Activated naive CD4-positive, alpha-beta T cell treated with anti-CD3 and anti-CD28 coated beads, Interleukin-2, amount 50 U/mL, for 16 hours (primary cell): ENCODE results near the gene SLC35F6.
"Not testable (repeated sequence)": the region's sequence is repeated elsewhere in the genome, so short reads cannot be mapped to it uniquely, and the experiment has no call there.

Source experiments
- DNase-seq: peaks from one replicate; pipeline ENCODE4 v3.0.0-alpha.2; 2020

Gene SLC35F6

GRCh38 chr2:26757873-26758789 lies 6.0 kb upstream of the SLC35F6 start:
- no peak for DNase-seq

GRCh38 chr2:26758790-26759321 lies 5.2 kb upstream of the SLC35F6 start:
- no peak for DNase-seq

GRCh38 chr2:26759845-26760244 lies 4.2 kb upstream of the SLC35F6 start:
- no peak for DNase-seq

DNA sequence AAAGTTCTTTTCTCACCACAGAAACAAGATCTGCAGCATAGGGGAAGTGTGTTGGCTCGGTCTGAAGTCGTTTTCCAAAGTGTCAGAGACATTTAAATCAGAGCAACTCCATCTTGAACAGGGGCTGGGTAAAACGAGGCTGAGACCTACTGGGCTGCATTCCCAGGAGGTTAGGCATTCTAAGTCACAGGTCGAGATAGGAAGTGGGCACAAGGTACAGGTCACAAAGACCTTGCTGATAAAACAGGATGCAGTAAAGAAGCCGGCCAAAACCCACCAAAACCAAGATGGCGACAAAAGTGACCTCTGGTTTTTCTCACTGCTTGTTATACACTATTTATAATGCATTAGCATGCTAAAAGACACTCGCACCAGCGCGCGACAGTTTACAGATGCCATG lies 3.1 kb upstream of the SLC35F6 start:
- not testable (repeated sequence) for DNase-seq

DNA sequence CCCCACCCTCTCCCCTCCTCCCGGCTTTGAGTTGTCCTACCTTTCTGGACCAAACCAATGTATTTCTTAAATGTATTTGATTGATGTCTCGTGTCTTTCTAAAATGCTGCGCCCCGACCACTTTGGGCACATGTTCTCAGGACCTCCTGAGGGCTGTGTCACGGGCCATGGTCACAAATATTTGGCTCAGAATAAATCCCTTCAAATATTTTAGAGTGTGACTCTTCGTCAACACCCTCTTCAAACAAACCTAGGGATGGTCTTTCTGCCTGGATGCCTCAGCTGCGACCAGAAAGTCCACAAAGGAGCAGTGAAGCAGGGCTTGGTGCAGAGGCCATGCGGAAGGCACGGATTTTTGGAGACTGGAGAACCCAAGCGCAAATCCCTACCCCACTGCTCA lies 1.1 kb upstream of the SLC35F6 start:
- no peak for DNase-seq

GRCh38 chr2:26764906-26765305 lies 822 bp downstream of the SLC35F6 start:
- DNase-seq = no peak

GRCh38 chr2:26765475-26766200 lies 1.6 kb downstream of the SLC35F6 start:
- no peak for DNase-seq

- DNase-seq = no peak
These were observed 3.0 kb downstream of the SLC35F6 start for GRCh38 chr2:26767129-26767528.

DNA sequence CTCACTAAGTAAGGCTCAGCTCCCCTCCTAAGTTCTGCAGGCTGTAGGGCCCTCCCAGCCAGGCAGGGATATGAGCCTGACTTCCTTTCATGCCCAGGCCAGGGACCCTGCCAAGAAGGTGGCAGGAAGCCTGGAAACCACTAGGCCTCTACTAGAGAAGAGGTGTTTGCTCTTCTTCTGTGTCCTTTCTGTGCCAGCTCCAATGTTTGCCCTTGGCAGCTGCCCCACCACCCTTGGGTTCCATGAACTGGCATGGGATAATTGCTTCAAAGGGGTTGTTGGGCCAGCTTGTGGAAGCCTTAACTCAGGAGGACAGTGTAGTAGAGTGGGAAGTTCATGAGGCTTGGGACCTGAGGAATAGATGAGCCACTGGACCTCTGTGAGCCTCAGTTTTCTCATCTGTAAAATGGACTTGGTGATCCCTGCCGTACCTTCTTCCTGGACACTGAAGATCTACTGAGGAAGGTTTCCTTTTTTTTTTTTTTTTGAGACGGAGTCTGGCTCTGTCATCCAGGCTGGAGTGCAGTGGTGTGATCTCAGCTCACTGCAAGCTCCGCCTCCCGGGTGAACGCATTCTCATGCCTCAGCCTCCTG lies 3.9 kb downstream of the SLC35F6 start:
- no peak for DNase-seq

GRCh38 chr2:26768759-26769088 lies 4.6 kb downstream of the SLC35F6 start:
- no peak for DNase-seq

- no peak for DNase-seq
These were observed 5.1 kb downstream of the SLC35F6 start for GRCh38 chr2:26769089-26769761.

- DNase-seq = peak; percentile 24
These were observed 7.0 kb downstream of the SLC35F6 start for GRCh38 chr2:26770986-26771586.

GRCh38 chr2:26772064-26773001 lies 8.2 kb downstream of the SLC35F6 start:
- no peak for DNase-seq

- DNase-seq = no peak
These were observed 12.2 kb downstream of the SLC35F6 start for GRCh38 chr2:26776195-26776800.

DNA sequence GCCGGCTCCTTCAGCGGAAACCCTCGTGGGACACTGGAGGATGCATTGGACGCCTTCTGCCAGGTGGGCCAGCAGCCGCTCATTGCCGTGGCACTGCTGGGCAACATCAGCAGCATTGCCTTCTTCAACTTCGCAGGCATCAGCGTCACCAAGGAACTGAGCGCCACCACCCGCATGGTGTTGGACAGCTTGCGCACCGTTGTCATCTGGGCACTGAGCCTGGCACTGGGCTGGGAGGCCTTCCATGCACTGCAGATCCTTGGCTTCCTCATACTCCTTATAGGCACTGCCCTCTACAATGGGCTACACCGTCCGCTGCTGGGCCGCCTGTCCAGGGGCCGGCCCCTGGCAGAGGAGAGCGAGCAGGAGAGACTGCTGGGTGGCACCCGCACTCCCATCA lies 14.0 kb downstream of the SLC35F6 start:
- no peak for DNase-seq

DNA sequence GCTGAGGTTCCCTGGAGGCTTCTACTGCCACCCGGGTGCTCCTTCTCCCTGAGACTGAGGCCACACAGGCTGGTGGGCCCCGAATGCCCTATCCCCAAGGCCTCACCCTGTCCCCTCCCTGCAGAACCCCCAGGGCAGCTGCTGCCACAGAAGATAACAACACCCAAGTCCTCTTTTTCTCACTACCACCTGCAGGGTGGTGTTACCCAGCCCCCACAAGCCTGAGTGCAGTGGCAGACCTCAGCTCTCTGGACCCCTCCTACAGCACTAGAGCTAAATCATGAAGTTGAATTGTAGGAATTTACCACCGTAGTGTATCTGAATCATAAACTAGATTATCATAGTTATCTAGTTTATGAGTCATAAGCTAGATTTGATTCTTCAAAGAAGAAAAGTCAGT lies 14.4 kb downstream of the SLC35F6 start:
- no peak for DNase-seq

GRCh38 chr2:26780203-26780760 lies 16.2 kb downstream of the SLC35F6 start:
- no peak for DNase-seq

- DNase-seq = no peak
These were observed 19.0 kb downstream of the SLC35F6 start for GRCh38 chr2:26782876-26783704.

GRCh38 chr2:26784570-26785234 lies 20.6 kb downstream of the SLC35F6 start:
- no peak for DNase-seq
